SH-SY5Y (cell line): Measurements from ENCODE around the gene PDE11A.

Experiments
- GATA2 ChIP-seq: IDR thresholded peaks from 2 replicates; pipeline ENCODE4 v1.6.1; 2011; ENCODE audit warnings: mild to moderate bottlenecking, low read depth, low read length
- GATA3 ChIP-seq: IDR thresholded peaks from 2 replicates; pipeline ENCODE4 v1.6.1; 2011; ENCODE audit warnings: low read depth, mild to moderate bottlenecking, low read length, moderate library complexity

GRCh38 chr2:177908182-177908581, 164.4 kb downstream of the PDE11A start:
- TF ChIP-seq GATA2 (no peak; the same call in 1 of the 2 replicates), GATA3 (no peak)
